Measurements from ENCODE around the gene WASF3.

Gene WASF3

DNA sequence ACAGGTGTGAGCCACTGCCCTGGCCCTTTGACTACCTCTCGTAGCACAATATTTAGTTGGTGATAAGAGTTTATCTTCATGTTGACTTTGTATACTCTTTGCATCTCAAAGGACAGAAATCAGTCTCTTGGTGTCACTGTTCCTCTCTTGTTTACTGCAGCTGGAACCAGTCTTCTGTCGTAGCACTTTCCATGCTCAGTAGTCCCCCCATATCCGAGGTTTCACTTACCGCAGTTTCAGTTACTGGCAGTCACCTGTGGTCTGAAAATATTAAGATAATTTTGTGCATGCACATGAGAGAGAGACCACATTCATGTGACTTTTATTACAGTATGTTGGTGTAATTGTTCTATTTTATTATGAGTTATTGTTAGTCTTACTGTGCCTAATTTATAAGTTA, 49.1 kb downstream of the WASF3 start:
- Histone ChIP-seq H3K9ac (ENCODE audit: low read length) (no peak overlapping the region), H3K36me3 (ENCODE audit: control insufficient read depth in 1 of 2, insufficient read depth in 2 of 2, low read depth in 1 of 2, low read length in 2 of 2) (peaks cover 0 to 12% of the 10 kb centered on the region in 2 experiments), H3K27ac (ENCODE audit: low read length, poor library complexity, severe bottlenecking) (no peak overlapping the region), H2BK12ac (ENCODE audit: low read length in 2 of 2) (no peak overlapping the region), H2BK120ac (ENCODE audit: low read depth, low read length) (no peak overlapping the region), H3K9me3 (ENCODE audit: control insufficient read depth, low read length) (no peaks in the 10 kb centered on the region), H3K14ac (ENCODE audit: low read length in 2 of 2) (no peak overlapping the region), H2AK5ac (ENCODE audit: low read length, severe bottlenecking) (no peak overlapping the region), H2BK5ac (ENCODE audit: low read depth, low read length, poor library complexity, severe bottlenecking) (no peak overlapping the region), H3K4me2 (ENCODE audit: low read length, poor library complexity, severe bottlenecking) (no peak overlapping the region), H4K8ac (ENCODE audit: low read length) (no peak overlapping the region), H3K4me3 (ENCODE audit: insufficient read depth in 1 of 2, low read depth in 1 of 2, low read length in 2 of 2) (no peak overlapping the region), H3K79me1 (replicated peaks; ENCODE audit: low read length, poor library complexity, severe bottlenecking) (peaks cover 40% of the 10 kb centered on the region), H3K18ac (ENCODE audit: low read depth in 1 of 2, low read length in 2 of 2) (no peak overlapping the region), H3K4me1 (ENCODE audit: control insufficient read depth, insufficient read depth, low read depth, low read length) (no peaks in the 10 kb centered on the region), H2AFZ (ENCODE audit: low read depth, low read length) (no peak overlapping the region), H3K27me3 (ENCODE audit: control insufficient read depth in 1 of 2, insufficient read depth in 1 of 2, low read length in 2 of 2) (no peaks in the 10 kb centered on the region), H3K23ac (ENCODE audit: low read length in 2 of 2) (no peak overlapping the region), H3K4ac (ENCODE audit: low read depth in 1 of 2, low read length in 2 of 2) (no peak overlapping the region), H2BK15ac (ENCODE audit: low read depth, poor library complexity, severe bottlenecking) (no peak overlapping the region), H4K91ac (ENCODE audit: low read length) (no peak overlapping the region)
- DNase-seq: no peak
- WGBS: 86% methylated on average over 4 of the region's 4 CpGs

DNA sequence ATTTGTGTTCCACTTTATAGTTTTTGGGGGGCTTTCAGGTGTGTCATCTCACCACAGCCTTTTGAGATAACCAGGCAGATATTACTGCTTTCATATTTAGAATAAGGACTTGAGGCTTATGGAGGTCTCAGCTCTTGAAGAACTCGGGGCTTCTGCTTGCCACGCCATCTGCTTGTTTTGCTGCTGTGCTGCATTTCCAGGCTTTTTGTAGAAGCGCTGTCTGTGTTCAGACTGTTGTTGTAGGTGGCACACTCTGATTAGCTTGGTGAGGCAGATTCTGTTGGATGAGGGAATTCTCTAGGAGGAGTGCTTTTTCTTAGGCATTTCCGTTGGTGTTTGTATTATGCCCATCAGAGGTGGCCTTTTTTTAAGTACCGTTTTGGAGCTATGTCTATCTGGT, 57.2 kb downstream of the WASF3 start:
- Histone ChIP-seq H3K4ac (ENCODE audit: low read depth in 1 of 2, low read length in 2 of 2) (no peak overlapping the region), H3K79me1 (replicated peaks; ENCODE audit: low read length, poor library complexity, severe bottlenecking) (peaks cover 18% of the 10 kb centered on the region), H3K36me3 (ENCODE audit: control insufficient read depth in 1 of 2, insufficient read depth in 2 of 2, low read depth in 1 of 2, low read length in 2 of 2) (peaks cover 0 to 30% of the 10 kb centered on the region in 2 experiments), H3K9ac (ENCODE audit: low read length) (no peak overlapping the region), H3K14ac (ENCODE audit: low read length in 2 of 2) (no peak overlapping the region), H4K91ac (ENCODE audit: low read length) (no peak overlapping the region), H2BK12ac (ENCODE audit: low read length in 2 of 2) (no peak overlapping the region), H3K4me3 (ENCODE audit: insufficient read depth in 1 of 2, low read depth in 1 of 2, low read length in 2 of 2) (no peak overlapping the region), H2AFZ (ENCODE audit: low read depth, low read length) (no peak overlapping the region), H2BK5ac (ENCODE audit: low read depth, low read length, poor library complexity, severe bottlenecking) (no peak overlapping the region), H2AK5ac (ENCODE audit: low read length, severe bottlenecking) (no peak overlapping the region), H2BK15ac (ENCODE audit: low read depth, poor library complexity, severe bottlenecking) (no peak overlapping the region), H3K27me3 (ENCODE audit: control insufficient read depth in 1 of 2, insufficient read depth in 1 of 2, low read length in 2 of 2) (no peaks in the 10 kb centered on the region), H3K23ac (ENCODE audit: low read length in 2 of 2) (no peak overlapping the region), H4K8ac (ENCODE audit: low read length) (no peak overlapping the region), H3K4me2 (ENCODE audit: low read length, poor library complexity, severe bottlenecking) (no peak overlapping the region), H3K4me1 (ENCODE audit: control insufficient read depth, insufficient read depth, low read depth, low read length) (no peaks in the 10 kb centered on the region), H3K9me3 (ENCODE audit: control insufficient read depth, low read length) (no peaks in the 10 kb centered on the region), H3K27ac (ENCODE audit: low read length, poor library complexity, severe bottlenecking) (no peak overlapping the region), H3K18ac (ENCODE audit: low read depth in 1 of 2, low read length in 2 of 2) (no peak overlapping the region), H2BK120ac (ENCODE audit: low read depth, low read length) (no peak overlapping the region)
- DNase-seq: no peak
- WGBS: 91% methylated on average over 5 of the region's 5 CpGs

DNA sequence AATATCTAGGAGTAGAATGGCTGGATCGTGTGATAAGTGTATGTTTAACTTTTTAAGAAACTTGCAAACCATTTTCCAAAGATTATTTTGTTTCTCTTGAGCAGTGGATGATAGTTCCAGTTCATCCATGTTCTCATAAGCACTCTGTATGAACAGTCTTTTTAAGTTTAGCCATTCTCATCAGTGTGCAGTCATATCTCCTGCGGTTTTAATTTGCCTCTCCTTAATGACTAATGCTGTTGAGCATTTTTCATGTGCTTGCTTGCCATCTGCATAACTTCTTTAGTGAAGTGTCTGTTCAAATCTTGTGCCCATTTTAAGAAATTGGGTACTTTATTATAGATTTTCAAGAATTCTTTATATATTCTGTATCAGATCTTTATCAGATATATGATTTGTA, 58.6 kb downstream of the WASF3 start:
- Histone ChIP-seq H3K9me3 (ENCODE audit: control insufficient read depth, low read length) (no peaks in the 10 kb centered on the region), H2BK120ac (ENCODE audit: low read depth, low read length) (no peak overlapping the region), H3K4ac (ENCODE audit: low read depth in 1 of 2, low read length in 2 of 2) (no peak overlapping the region), H2BK5ac (ENCODE audit: low read depth, low read length, poor library complexity, severe bottlenecking) (no peak overlapping the region), H3K4me2 (ENCODE audit: low read length, poor library complexity, severe bottlenecking) (no peak overlapping the region), H2BK15ac (ENCODE audit: low read depth, poor library complexity, severe bottlenecking) (no peak overlapping the region), H2BK12ac (ENCODE audit: low read length in 2 of 2) (no peak overlapping the region), H4K91ac (ENCODE audit: low read length) (no peak overlapping the region), H3K27me3 (ENCODE audit: control insufficient read depth in 1 of 2, insufficient read depth in 1 of 2, low read length in 2 of 2) (no peaks in the 10 kb centered on the region), H3K18ac (ENCODE audit: low read depth in 1 of 2, low read length in 2 of 2) (no peak overlapping the region), H4K8ac (ENCODE audit: low read length) (no peak overlapping the region), H3K27ac (ENCODE audit: low read length, poor library complexity, severe bottlenecking) (no peak overlapping the region), H2AFZ (ENCODE audit: low read depth, low read length) (no peak overlapping the region), H3K4me3 (ENCODE audit: insufficient read depth in 1 of 2, low read depth in 1 of 2, low read length in 2 of 2) (no peak overlapping the region), H3K23ac (ENCODE audit: low read length in 2 of 2) (no peak overlapping the region), H3K4me1 (ENCODE audit: control insufficient read depth, insufficient read depth, low read depth, low read length) (no peaks in the 10 kb centered on the region), H3K14ac (ENCODE audit: low read length in 2 of 2) (no peak overlapping the region), H3K9ac (ENCODE audit: low read length) (no peak overlapping the region), H2AK5ac (ENCODE audit: low read length, severe bottlenecking) (no peak overlapping the region), H3K36me3 (ENCODE audit: control insufficient read depth in 1 of 2, insufficient read depth in 2 of 2, low read depth in 1 of 2, low read length in 2 of 2) (peaks cover 0 to 23% of the 10 kb centered on the region in 2 experiments), H3K79me1 (replicated peaks; ENCODE audit: low read length, poor library complexity, severe bottlenecking) (peaks cover 10% of the 10 kb centered on the region)
- peak; percentile 12 for DNase-seq
- WGBS: no CpG with 5 or more reads among the region's 2 CpGs

DNA sequence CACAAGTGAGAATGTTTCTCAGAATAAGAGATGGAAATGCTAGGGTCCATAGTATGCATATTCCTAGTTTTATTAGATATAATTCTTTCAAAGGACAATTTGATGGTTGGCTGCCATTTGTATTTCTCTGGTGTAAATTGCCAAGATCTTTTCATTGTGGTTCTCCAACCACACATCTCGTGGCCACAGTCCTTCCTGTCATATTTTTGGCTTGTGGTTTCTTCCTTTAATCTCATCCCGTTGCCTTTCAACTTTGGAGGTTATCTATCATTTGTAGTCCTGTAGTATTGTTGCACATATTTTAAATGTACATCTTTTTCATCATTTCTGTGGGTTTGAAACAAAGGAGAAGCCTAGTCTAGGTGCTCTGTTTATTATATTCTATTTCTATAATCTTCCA, 61.2 kb downstream of the WASF3 start:
- H2BK120ac ChIP-seq (ENCODE audit: low read depth, low read length): no peak overlapping the region
- no peak overlapping the region for H4K8ac ChIP-seq (ENCODE audit: low read length)
- peaks cover 12% of the 10 kb centered on the region for H3K79me1 ChIP-seq (replicated peaks; ENCODE audit: low read length, poor library complexity, severe bottlenecking)
- no peak overlapping the region for H2BK15ac ChIP-seq (ENCODE audit: low read depth, poor library complexity, severe bottlenecking)
- DNase-seq: no peak
- no peak overlapping the region for H3K4ac ChIP-seq (ENCODE audit: low read depth in 1 of 2, low read length in 2 of 2)
- H3K9me3 ChIP-seq (ENCODE audit: control insufficient read depth, low read length): peaks cover 10% of the 10 kb centered on the region
- no peak overlapping the region for H3K4me3 ChIP-seq (ENCODE audit: insufficient read depth in 1 of 2, low read depth in 1 of 2, low read length in 2 of 2)
- no peak overlapping the region for H3K9ac ChIP-seq (ENCODE audit: low read length)
- 60% methylated on average over 1 of the region's 2 CpGs for WGBS
- H4K91ac ChIP-seq (ENCODE audit: low read length): no peak overlapping the region
- peaks cover 0 to 43% of the 10 kb centered on the region in 2 experiments for H3K36me3 ChIP-seq (ENCODE audit: control insufficient read depth in 1 of 2, insufficient read depth in 2 of 2, low read depth in 1 of 2, low read length in 2 of 2)
- no peak overlapping the region for H3K27ac ChIP-seq (ENCODE audit: low read length, poor library complexity, severe bottlenecking)
- no peak overlapping the region for H3K23ac ChIP-seq (ENCODE audit: low read length in 2 of 2)
- H2AFZ ChIP-seq (ENCODE audit: low read depth, low read length): no peak overlapping the region
- H2BK5ac ChIP-seq (ENCODE audit: low read depth, low read length, poor library complexity, severe bottlenecking): no peak overlapping the region
- H3K4me1 ChIP-seq (ENCODE audit: control insufficient read depth, insufficient read depth, low read depth, low read length): no peaks in the 10 kb centered on the region
- no peak overlapping the region for H3K18ac ChIP-seq (ENCODE audit: low read depth in 1 of 2, low read length in 2 of 2)
- no peak overlapping the region for H2BK12ac ChIP-seq (ENCODE audit: low read length in 2 of 2)
- no peak overlapping the region for H2AK5ac ChIP-seq (ENCODE audit: low read length, severe bottlenecking)
- no peak overlapping the region for H3K14ac ChIP-seq (ENCODE audit: low read length in 2 of 2)
- no peaks in the 10 kb centered on the region for H3K27me3 ChIP-seq (ENCODE audit: control insufficient read depth in 1 of 2, insufficient read depth in 1 of 2, low read length in 2 of 2)
- H3K4me2 ChIP-seq (ENCODE audit: low read length, poor library complexity, severe bottlenecking): no peak overlapping the region
